MM.1S (cell line): ENCODE results near the gene ATP2A3.

Experiments
- CTCF ChIP-seq: fragments of 300-600 bp; sonication (generic); IDR thresholded peaks from 2 replicates; pipeline ENCODE4 v1.5.1; 2016; ENCODE audit warnings: antibody characterized with exemption, low read length, mixed read lengths
- EZH2 ChIP-seq: fragments of 300-600 bp; sonication (generic); optimal IDR thresholded peaks from 2 replicates; pipeline ENCODE3; 2017; ENCODE audit warnings: low read depth, mild to moderate bottlenecking, antibody characterized with exemption, low read length, mixed read lengths
- EZH2phosphoT487 ChIP-seq: fragments of 300-600 bp; sonication (generic); IDR thresholded peaks from 2 replicates; pipeline ENCODE4 v1.6.1; 2018; ENCODE audit warnings: antibody characterized with exemption, low read length

GRCh38 chr17:3893720-3894116, 70.5 kb downstream of the ATP2A3 start:
- TF ChIP-seq CTCF, result no peak
- TF ChIP-seq EZH2, result no peak
- TF ChIP-seq EZH2phosphoT487, result no peak
